ENCODE results near the gene CXCL10.

CXCL10 gene

DNA sequence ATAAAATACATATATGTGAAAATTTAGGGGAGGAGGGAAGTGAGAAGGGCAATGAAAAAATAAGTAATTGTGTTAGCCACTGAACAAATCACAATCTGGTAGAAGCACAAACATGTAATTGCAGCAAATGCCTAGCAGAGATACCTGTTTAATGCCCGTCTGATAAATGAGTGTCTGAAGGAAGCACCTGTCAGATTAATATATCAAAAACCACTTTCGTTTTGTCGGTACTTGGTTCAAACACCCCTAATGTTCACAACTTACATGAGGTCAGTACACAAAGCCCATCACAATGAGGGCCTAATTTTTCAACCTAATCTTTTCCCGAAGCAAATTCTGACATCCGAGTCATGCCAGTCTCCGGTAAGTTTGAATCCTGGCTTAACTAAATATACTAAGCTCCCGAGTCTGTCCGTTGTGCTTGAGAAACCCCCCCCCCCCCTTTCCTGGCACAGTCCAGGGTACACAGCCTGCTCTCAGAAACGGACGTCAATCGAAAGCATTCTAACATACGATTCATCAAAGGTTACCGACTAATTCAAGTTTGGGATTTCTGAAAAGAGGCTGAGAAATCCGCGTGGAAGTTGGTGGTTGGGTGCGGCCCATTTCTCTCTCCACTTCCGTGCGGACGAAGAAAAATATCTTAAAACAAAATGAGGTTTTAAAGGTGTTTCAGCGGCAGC is 33.3 kb downstream of the CXCL10 start:
- DNase-seq = peak; percentile 45

DNA sequence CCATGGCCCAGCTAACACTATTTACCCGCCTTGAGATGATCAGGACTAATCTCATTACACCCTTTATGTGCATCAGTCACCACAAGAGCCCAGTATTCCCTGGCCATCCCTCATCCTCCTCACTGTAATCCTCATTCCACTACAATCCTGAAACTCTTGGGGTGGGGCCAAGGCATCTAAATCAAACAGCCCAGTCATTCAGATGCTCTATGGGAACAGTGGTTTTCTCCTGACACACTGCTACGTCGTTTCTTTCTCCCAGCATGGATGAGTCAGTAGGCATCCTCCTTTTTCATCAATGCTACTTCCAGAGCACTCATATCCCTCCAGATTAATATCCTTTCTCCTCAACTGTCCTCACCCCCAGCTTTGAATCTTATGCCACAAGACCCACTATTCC is 38.2 kb downstream of the CXCL10 start:
- DNase-seq = no peak

DNA sequence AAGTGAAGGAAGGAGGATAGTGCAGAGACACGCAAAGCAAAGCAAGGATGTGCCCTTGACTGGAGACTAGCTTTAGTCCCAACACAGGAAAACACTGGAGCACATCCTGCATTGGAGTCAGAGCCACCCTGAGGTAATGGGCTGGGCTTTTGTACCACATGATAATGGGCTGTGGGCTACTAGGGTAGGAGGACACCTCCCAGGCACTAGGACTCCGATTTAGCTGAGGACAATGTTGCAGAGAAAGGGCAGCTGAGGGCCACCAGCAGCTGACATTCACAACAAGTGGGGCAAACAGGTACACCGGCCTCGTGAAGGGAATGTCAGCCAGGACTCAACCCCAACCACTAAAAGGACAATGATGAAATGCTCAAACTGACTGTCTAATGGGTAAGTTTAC is 42.7 kb downstream of the CXCL10 start:
- no peak for DNase-seq

DNA sequence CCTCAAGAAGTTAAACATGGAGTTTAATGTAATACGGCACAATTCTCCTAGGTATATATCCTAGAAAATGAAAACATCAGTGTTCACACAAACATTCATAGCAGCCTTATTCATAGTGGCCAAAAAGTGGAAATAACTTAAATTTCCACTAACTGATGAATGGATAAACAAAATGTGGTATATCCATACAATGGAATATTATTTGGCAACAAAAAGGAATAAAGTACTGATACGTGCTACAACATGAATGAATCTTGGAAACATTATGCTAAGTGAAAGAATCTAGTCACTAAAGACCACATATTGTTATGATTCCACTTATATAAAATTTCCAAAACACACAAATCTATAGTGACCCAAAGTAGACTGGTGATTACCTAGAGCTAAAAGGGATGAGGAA is 47.1 kb downstream of the CXCL10 start:
- no peak for DNase-seq

DNA sequence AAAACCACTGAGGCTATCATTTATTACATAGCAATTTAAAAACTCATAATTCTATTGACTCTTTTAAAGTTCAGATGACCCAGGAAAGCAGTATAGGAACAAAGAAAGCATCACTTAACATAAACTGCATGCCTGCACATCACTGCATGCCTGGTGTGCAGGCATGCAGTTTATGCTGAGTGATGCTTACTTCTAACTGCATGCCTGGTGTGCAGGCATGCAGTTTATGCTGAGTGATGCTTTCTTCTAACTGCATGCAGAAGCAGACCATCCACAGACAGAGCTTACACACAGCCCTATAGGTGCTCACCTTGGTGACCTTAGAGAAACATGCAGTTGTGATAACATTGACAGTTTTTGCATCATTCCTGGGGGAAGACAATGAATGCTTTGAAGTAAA is 49.5 kb downstream of the CXCL10 start:
- DNase-seq = no peak

All from OCI-M1 (cell line).